NT2/D1 (cell line): ENCODE measurements around the gene BMI1.

Experiments
- SUZ12 ChIP-seq: IDR thresholded peaks from 2 replicates; pipeline ENCODE4 v1.6.1; 2011; ENCODE audit not compliant: insufficient read length, insufficient read depth; ENCODE audit errors: extremely low read depth
- YY1 ChIP-seq: IDR thresholded peaks from 2 replicates; pipeline ENCODE4 v1.6.1; 2011; ENCODE audit not compliant: insufficient read length, insufficient read depth
- ZNF274 ChIP-seq: IDR thresholded peaks from 2 replicates; pipeline ENCODE4 v1.6.1; 2011; ENCODE audit warnings: mild to moderate bottlenecking, low read depth, low read length

DNA sequence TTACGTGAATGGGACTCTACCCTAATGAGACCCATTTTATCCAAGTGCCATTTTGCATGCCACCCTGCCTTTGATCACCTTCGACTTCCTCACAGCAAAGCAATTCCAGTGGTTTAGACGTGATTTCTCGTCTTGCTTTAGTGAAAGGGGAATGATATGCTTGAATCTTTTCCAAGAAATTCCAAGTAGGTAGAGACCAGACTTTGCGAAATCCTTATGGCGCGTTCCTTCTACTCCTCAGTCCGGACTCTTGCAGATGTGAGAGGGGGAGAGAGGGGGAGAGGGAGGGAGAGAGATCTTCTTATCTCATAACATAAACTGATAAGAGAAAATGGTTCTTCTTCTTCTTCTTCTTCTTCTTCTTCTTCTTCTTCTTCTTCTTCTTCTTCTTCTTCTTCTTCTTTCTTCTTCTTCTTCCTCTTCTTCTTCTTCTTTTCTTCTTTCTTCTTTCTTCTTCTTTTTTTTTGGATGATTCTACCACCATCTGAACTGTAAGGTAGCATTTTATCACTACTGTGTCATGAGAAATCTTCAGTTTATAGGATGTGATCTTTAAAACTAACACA lies 25.3 kb downstream of the BMI1 start:
- TF ChIP-seq YY1 (no peak), ZNF274 (no peak), SUZ12 (no peak)
